HepG2 (cell line): ENCODE results near the gene AUH. TPM values are rescaled to one million over a fixed set of nuclear protein-coding genes. Genes with fewer than 3 reads are reported as not detected.
A peak's percentile ranks its signal among the peaks of the same experiment; 100 is the strongest.

Experiments used
- AGO2 ChIP-seq: fragments of 200-400 bp; formaldehyde crosslinking; optimal IDR thresholded peaks from 2 replicates; pipeline ENCODE3; 2017; ENCODE audit warnings: mild to moderate bottlenecking, low read depth, low read length, moderate library complexity
- E2F5 ChIP-seq: sonication (generic); formaldehyde crosslinking; conservative IDR thresholded peaks from 2 replicates; pipeline ENCODE4 v1.4.0; 2020; ENCODE audit warnings: missing genetic modification reagents
- ELK4 ChIP-seq: sonication (generic); formaldehyde crosslinking; IDR thresholded peaks from 2 replicates; pipeline ENCODE4 v1.9.0; 2021; ENCODE audit warnings: missing genetic modification reagents, borderline replicate concordance
- GATAD2A ChIP-seq: IDR thresholded peaks from 2 replicates; pipeline ENCODE4 v1.6.1; 2016
- GPN1 ChIP-seq: sonication (generic); formaldehyde crosslinking; IDR thresholded peaks from 2 replicates; pipeline ENCODE4 v1.5.1; 2020; ENCODE audit warnings: missing genetic modification reagents, borderline replicate concordance
- GZF1 ChIP-seq: sonication (generic); formaldehyde crosslinking; IDR thresholded peaks from 2 replicates; pipeline ENCODE4 v1.5.1; 2020; ENCODE audit warnings: mild to moderate bottlenecking, missing genetic modification reagents
- IRF9 ChIP-seq: sonication (generic); formaldehyde crosslinking; IDR thresholded peaks from 2 replicates; pipeline ENCODE4 v1.8.0; 2022; ENCODE audit warnings: missing genetic modification reagents, mild to moderate bottlenecking, borderline replicate concordance
- MED1 ChIP-seq: sonication (generic); formaldehyde crosslinking; IDR thresholded peaks from 2 replicates; pipeline ENCODE4 v1.4.0; 2020; ENCODE audit warnings: missing genetic modification reagents
- MYC ChIP-seq: sonication (generic); formaldehyde crosslinking; IDR thresholded peaks from 2 replicates; pipeline ENCODE4 v1.9.0; 2021; ENCODE audit warnings: missing genetic modification reagents, borderline replicate concordance
- NKX3-1 ChIP-seq: sonication (generic); formaldehyde crosslinking; IDR thresholded peaks from 2 replicates; pipeline ENCODE4 v1.5.0; 2020; ENCODE audit warnings: missing genetic modification reagents
- PLRG1 ChIP-seq: fragments of 450-650 bp; conservative IDR thresholded peaks from 2 replicates; pipeline ENCODE4 v1.6.1; 2016
- SMARCC2 ChIP-seq: fragments of 450-650 bp; IDR thresholded peaks from 2 replicates; pipeline ENCODE4 v1.6.1; 2017; ENCODE audit warnings: antibody characterized with exemption, mild to moderate bottlenecking
- SNAPC2 ChIP-seq: sonication (generic); formaldehyde crosslinking; IDR thresholded peaks from 2 replicates; pipeline ENCODE4 v1.8.1; 2022; ENCODE audit warnings: mild to moderate bottlenecking, missing genetic modification reagents
- ZBTB39 ChIP-seq: sonication (generic); formaldehyde crosslinking; IDR thresholded peaks from 2 replicates; pipeline ENCODE4 v1.5.0; 2020; ENCODE audit warnings: missing genetic modification reagents
- ZBTB42 ChIP-seq: sonication (generic); formaldehyde crosslinking; IDR thresholded peaks from 2 replicates; pipeline ENCODE4 v1.5.0; 2020; ENCODE audit warnings: mild to moderate bottlenecking, missing genetic modification reagents
- ZC3H4 ChIP-seq: sonication (generic); formaldehyde crosslinking; IDR thresholded peaks from 2 replicates; pipeline ENCODE4 v1.4.0; 2020; ENCODE audit warnings: missing genetic modification reagents, borderline replicate concordance
- ZNF232 ChIP-seq: sonication (generic); formaldehyde crosslinking; IDR thresholded peaks from 2 replicates; pipeline ENCODE4 v1.4.0; 2020; ENCODE audit warnings: missing genetic modification reagents, borderline replicate concordance
- ZNF44 ChIP-seq: sonication (generic); formaldehyde crosslinking; IDR thresholded peaks from 2 replicates; pipeline ENCODE4 v1.5.1; 2020; ENCODE audit warnings: mild to moderate bottlenecking, missing genetic modification reagents
- ZNF713 ChIP-seq: sonication (generic); formaldehyde crosslinking; IDR thresholded peaks from 2 replicates; pipeline ENCODE4 v1.4.0; 2020; ENCODE audit warnings: mild to moderate bottlenecking, missing genetic modification reagents
- polyA plus RNA-seq, 8 experiments: library from polyadenylated mRNA; depleted of rRNA in 3 of 8; stranded (reverse) in 7 of 8; unstranded in 1 of 8; fragments of >200 nt; fragmentation: Illumina TruSeq in 4 of 8; extraction: Trizol in 4 of 8; gene quantifications; 2 replicates each; pipeline versions ENCODE4 v1.2.1 to v1.2.3, GENCODE V29; 2011 to 2016; ENCODE audit warnings: low read depth in 4 of 8, missing spikeins in 1 of 8, mixed read lengths in 1 of 8; ENCODE audit not compliant: insufficient read depth in 1 of 8
- total RNA-seq, 5 experiments: library from RNA; depleted of rRNA; stranded (reverse); fragments of >200 nt; fragmentation: Illumina TruSeq; extraction: Trizol; gene quantifications; 2 replicates each; pipeline ENCODE4 v1.2.3, GENCODE V29; 2016; ENCODE audit warnings: low read depth in 1 of 5
- TF ChIP-seq, protein P1 (sequence below): sonication (generic); formaldehyde crosslinking; IDR thresholded peaks from 2 replicates; pipeline ENCODE4 v1.9.0; 2022; ENCODE audit warnings: low read depth, missing genetic modification reagents
- TF ChIP-seq, protein P2 (sequence below): sonication (generic); formaldehyde crosslinking; IDR thresholded peaks from 2 replicates; pipeline ENCODE4 v1.4.0; 2020; ENCODE audit warnings: missing genetic modification reagents

AUH gene
- total and polyA plus RNA-seq, 2 of the 13 experiments (the other 11 are each of a cell fraction or from before 2014, with no cell fraction given), result 25.8 to 31.9 TPM

GRCh38 chr9:91195372-91196012 is 166.2 kb downstream of the AUH start (continued):
- TF ChIP-seq, protein P1, sequence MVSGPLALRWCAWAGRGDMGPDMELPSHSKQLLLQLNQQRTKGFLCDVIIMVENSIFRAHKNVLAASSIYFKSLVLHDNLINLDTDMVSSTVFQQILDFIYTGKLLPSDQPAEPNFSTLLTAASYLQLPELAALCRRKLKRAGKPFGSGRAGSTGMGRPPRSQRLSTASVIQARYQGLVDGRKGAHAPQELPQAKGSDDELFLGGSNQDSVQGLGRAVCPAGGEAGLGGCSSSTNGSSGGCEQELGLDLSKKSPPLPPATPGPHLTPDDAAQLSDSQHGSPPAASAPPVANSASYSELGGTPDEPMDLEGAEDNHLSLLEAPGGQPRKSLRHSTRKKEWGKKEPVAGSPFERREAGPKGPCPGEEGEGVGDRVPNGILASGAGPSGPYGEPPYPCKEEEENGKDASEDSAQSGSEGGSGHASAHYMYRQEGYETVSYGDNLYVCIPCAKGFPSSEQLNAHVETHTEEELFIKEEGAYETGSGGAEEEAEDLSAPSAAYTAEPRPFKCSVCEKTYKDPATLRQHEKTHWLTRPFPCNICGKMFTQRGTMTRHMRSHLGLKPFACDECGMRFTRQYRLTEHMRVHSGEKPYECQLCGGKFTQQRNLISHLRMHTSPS, result no peak
- TF ChIP-seq SMARCC2, result no peak
- peak; percentile 75 for TF ChIP-seq GATAD2A (CRISPR knock-in tag)
- 0 out of 2 replicates have a peak, but pooled peaks have one; percentile 37 for TF ChIP-seq ZNF44
- no peak for TF ChIP-seq ZBTB42 (CRISPR knock-in tag)
- TF ChIP-seq AGO2, result peak; percentile 63
- TF ChIP-seq SNAPC2 (CRISPR knock-in tag), result no peak
- TF ChIP-seq ZC3H4 (CRISPR knock-in tag), result peak; percentile 63; the same call in 1 of the 2 replicates
- peak; percentile 47; the same call in 1 of the 2 replicates for TF ChIP-seq ZNF232 (CRISPR knock-in tag)
- no peak for TF ChIP-seq GZF1 (CRISPR knock-in tag)
- no peak for TF ChIP-seq ELK4 (CRISPR knock-in tag)
- no peak for TF ChIP-seq NKX3-1
- TF ChIP-seq, protein P2, sequence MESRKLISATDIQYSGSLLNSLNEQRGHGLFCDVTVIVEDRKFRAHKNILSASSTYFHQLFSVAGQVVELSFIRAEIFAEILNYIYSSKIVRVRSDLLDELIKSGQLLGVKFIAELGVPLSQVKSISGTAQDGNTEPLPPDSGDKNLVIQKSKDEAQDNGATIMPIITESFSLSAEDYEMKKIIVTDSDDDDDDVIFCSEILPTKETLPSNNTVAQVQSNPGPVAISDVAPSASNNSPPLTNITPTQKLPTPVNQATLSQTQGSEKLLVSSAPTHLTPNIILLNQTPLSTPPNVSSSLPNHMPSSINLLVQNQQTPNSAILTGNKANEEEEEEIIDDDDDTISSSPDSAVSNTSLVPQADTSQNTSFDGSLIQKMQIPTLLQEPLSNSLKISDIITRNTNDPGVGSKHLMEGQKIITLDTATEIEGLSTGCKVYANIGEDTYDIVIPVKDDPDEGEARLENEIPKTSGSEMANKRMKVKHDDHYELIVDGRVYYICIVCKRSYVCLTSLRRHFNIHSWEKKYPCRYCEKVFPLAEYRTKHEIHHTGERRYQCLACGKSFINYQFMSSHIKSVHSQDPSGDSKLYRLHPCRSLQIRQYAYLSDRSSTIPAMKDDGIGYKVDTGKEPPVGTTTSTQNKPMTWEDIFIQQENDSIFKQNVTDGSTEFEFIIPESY (CRISPR knock-in tag), result no peak
- TF ChIP-seq GPN1 (CRISPR knock-in tag), result no peak
- no peak for TF ChIP-seq ZNF713
- no peak for TF ChIP-seq PLRG1
- TF ChIP-seq E2F5, result no peak
- peak; percentile 95 for TF ChIP-seq MED1
- TF ChIP-seq IRF9 (CRISPR knock-in tag), result peak; percentile 54; the same call in 1 of the 2 replicates
- TF ChIP-seq MYC (CRISPR knock-in tag), result peak; percentile 91
- TF ChIP-seq ZBTB39 (CRISPR knock-in tag), result 0 out of 2 replicates have a peak, but pooled peaks have one; percentile 39
